K562 (cell line): ENCODE data around the gene CENPV. TPM values are rescaled to one million over a fixed set of nuclear protein-coding genes. Genes with fewer than 3 reads are reported as not detected.

Experiments
- MTA1 ChIP-seq: fragments of 450-650 bp; IDR thresholded peaks from 2 replicates; pipeline ENCODE4 v1.6.1; 2017; ENCODE audit warnings: borderline replicate concordance
- polyA plus RNA-seq, 8 experiments: library from polyadenylated mRNA; depleted of rRNA in 4 of 8; stranded (reverse) in 5 of 8; unstranded in 3 of 8; fragments of >200 nt; fragmentation: Nextera tagmentation in 2 of 8; fragmentation: Illumina TruSeq in 1 of 8; extraction: Ambion mirVana in 2 of 8; extraction: Trizol in 1 of 8; gene quantifications; 2 replicates each; pipeline versions ENCODE4 v1.2.1 to v1.2.3, GENCODE V29; 2011 to 2014; ENCODE audit warnings: inconsistent platforms in 1 of 8, missing spikeins in 1 of 8
- total RNA-seq, 7 experiments: library from RNA; depleted of rRNA in 6 of 7; stranded (reverse); fragments of >200 nt in 6 of 7; fragmentation: Illumina TruSeq in 2 of 7; extraction: Trizol in 2 of 7; gene quantifications; 2 replicates each; pipeline versions ENCODE4 v1.2.1 to v1.2.3, GENCODE V29; 2011 to 2021; ENCODE audit warnings: low replicate concordance in 1 of 7
- TF ChIP-seq, protein P1 (sequence below), 2 experiments: fragments of 450-650 bp; formaldehyde crosslinking in 1 of 2; IDR thresholded peaks; 2 replicates each; pipeline versions ENCODE4 v1.4.0 to v1.6.1; 2014 to 2020; ENCODE audit warnings: mild to moderate bottlenecking in 2 of 2, borderline replicate concordance in 1 of 2, low read depth in 1 of 2

Gene CENPV
- total and polyA plus RNA-seq, 9 of the 15 experiments (the other 6 are each of a cell fraction or from before 2014, with no cell fraction given): 17.8 to 131 (median 89.3) TPM

- TF ChIP-seq, protein P1, sequence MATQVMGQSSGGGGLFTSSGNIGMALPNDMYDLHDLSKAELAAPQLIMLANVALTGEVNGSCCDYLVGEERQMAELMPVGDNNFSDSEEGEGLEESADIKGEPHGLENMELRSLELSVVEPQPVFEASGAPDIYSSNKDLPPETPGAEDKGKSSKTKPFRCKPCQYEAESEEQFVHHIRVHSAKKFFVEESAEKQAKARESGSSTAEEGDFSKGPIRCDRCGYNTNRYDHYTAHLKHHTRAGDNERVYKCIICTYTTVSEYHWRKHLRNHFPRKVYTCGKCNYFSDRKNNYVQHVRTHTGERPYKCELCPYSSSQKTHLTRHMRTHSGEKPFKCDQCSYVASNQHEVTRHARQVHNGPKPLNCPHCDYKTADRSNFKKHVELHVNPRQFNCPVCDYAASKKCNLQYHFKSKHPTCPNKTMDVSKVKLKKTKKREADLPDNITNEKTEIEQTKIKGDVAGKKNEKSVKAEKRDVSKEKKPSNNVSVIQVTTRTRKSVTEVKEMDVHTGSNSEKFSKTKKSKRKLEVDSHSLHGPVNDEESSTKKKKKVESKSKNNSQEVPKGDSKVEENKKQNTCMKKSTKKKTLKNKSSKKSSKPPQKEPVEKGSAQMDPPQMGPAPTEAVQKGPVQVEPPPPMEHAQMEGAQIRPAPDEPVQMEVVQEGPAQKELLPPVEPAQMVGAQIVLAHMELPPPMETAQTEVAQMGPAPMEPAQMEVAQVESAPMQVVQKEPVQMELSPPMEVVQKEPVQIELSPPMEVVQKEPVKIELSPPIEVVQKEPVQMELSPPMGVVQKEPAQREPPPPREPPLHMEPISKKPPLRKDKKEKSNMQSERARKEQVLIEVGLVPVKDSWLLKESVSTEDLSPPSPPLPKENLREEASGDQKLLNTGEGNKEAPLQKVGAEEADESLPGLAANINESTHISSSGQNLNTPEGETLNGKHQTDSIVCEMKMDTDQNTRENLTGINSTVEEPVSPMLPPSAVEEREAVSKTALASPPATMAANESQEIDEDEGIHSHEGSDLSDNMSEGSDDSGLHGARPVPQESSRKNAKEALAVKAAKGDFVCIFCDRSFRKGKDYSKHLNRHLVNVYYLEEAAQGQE (IDR thresholded peaks at IDR 0.05; ENCODE audit: borderline replicate concordance): no peak
- TF ChIP-seq, protein P1 (CRISPR knock-in tag; IDR thresholded peaks at IDR 0.05; ENCODE audit: low read depth): no peak
- no peak for TF ChIP-seq MTA1
- TF ChIP-seq, all 486 proteins: peak for 0
Observed at GRCh38 chr17:16349431-16349830, 3.8 kb downstream of the CENPV start (continued).
